Left lobe of liver (tissue), 2 donors: ENCODE results near the gene MTAP. TPM values are rescaled to one million over a fixed set of nuclear protein-coding genes. Genes with fewer than 3 reads are reported as not detected.
A peak's percentile ranks its signal among the peaks of the same experiment; 100 is the strongest.

Experiments
- ATAC-seq: fragments of 200-7000 bp; cut with Tn5 transposase; one replicate; pipeline ENCODE4 v1.9.1; 2020; ENCODE audit warnings: mild to moderate bottlenecking, moderate library complexity
- DNase-seq: peaks from one replicate; pipeline ENCODE4 v3.0.0-alpha.2; 2020; ENCODE audit warnings: low spot score
- total RNA-seq: library from RNA; stranded (reverse); gene quantifications from one replicate; pipeline ENCODE4 v1.2.1, GENCODE V29; 2021
- donor health status: DM: no; HTN: no; CAD: no; lungs with moderate emphysema.
- donor health status: DM: no; HTN: yes; CAD: no.

Gene MTAP
- total RNA-seq, 1 donor from 2014 or later, result 15.1 TPM

DNA sequence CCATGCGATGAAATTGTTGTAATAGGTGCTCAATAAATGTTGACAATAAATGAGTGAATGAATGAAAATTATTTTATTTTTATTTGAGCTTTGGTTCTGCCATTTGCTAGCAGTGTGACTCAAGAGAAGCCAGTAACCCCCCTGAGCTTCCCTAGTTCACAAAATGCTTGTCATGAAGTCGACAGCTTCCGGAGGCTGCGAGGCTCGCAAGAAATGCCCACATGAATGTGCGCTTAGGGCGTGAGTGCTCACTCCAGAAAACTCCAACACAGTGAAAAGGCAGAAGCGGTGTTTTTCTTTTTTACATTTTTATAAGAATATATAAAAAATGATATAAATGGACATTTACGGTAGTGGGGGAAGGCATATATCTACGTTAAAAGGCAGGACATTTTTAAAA, 165.3 kb downstream of the MTAP start:
- ATAC-seq, result no peak
- no peak for DNase-seq

GRCh38 chr9:21968331-21969010, 166.0 kb downstream of the MTAP start:
- no peak for DNase-seq
- no peak for ATAC-seq

GRCh38 chr9:21969011-21969940, 166.8 kb downstream of the MTAP start:
- DNase-seq, result no peak

DNA sequence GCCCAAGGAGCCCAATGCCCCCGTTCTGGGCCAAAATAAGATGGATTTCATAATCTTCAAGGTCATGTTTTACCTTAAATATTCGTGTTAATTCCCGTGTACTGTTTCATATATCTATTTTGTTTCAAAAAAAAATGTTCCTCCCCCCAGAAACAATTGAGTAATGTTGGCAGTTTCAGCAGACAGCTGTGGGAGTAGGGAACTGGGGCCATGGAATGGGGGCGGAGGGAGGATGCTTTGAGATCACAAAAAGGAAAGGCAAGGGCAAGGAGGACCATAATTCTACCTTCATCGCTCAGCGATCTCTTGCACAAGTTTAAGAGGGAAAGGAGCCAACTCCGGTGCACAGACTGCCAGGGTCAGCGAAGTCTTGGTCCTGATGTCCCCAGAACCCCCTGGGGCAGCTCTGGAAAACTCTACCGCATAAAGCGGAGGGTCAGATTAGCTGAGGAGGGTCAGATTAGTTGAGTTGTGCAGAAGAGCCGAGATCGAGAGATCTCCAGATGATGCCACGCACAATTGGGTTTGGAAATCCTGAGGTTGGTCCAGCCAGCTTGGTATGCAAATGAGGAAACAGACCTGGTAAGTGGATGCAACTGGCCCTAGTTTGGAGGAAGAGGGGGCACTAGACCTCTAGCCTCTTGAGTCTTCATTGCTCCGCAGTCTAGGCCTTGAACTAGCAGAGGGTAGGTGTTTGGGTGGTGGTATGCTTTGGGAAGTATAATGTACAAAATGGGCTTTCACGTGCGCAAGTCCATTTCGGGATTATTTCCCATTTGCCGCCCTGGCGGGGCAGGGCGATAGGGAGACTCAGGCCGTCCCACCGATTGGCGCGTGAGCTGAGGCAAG, 167.7 kb downstream of the MTAP start:
- no peak for DNase-seq

More at GRCh38 chr9:21969011-21969940, 166.8 kb downstream of the MTAP start:
- no peak for ATAC-seq

GRCh38 chr9:21970800-21971640, 168.6 kb downstream of the MTAP start:
- no peak for ATAC-seq

More for the DNA sequence above, 167.7 kb downstream of the MTAP start:
- ATAC-seq, result no peak

DNA sequence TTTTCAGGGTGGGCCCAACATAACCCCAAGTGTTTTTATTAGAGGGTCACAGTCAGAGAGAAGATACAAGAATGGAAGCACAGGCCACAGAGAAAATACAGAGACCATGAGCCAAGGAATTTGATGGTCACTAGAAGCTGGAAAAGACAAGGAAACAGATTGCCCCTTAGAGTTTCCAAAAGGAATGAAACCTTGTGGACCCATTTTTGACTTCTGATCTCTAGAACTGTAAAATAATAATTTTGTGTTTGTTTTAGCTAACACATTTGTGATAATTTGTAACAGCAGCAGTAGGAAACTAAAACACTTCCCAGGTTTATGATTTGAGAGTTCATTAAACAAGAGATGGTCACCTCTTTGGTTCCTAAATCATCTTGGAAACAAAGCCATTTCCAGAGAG, 169.9 kb downstream of the MTAP start:
- DNase-seq (no peak), ATAC-seq (no peak)

More at GRCh38 chr9:21970800-21971640, 168.6 kb downstream of the MTAP start:
- no peak for DNase-seq

DNA sequence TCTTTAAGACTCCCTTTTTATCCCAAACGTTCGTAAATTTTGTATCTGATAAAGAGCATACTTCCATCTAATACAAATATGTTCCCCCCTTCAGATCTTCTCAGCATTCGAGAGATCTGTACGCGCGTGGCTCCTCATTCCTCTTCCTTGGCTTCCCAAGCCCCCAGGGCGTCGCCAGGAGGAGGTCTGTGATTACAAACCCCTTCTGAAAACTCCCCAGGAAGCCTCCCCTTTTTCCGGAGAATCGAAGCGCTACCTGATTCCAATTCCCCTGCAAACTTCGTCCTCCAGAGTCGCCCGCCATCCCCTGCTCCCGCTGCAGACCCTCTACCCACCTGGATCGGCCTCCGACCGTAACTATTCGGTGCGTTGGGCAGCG, 171.9 kb downstream of the MTAP start:
- no peak for DNase-seq
- ATAC-seq, result no peak

DNA sequence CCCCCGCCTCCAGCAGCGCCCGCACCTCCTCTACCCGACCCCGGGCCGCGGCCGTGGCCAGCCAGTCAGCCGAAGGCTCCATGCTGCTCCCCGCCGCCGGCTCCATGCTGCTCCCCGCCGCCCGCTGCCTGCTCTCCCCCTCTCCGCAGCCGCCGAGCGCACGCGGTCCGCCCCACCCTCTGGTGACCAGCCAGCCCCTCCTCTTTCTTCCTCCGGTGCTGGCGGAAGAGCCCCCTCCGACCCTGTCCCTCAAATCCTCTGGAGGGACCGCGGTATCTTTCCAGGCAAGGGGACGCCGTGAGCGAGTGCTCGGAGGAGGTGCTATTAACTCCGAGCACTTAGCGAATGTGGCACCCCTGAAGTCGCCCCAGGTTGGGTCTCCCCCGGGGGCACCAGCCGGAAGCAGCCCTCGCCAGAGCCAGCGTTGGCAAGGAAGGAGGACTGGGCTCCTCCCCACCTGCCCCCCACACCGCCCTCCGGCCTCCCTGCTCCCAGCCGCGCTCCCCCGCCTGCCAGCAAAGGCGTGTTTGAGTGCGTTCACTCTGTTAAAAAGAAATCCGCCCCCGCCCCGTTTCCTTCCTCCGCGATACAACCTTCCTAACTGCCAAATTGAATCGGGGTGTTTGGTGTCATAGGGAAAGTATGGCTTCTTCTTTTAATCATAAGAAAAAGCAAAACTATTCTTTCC, 172.4 kb downstream of the MTAP start:
- ATAC-seq (peak; percentile 79), DNase-seq (no peak)

- no peak for ATAC-seq
- DNase-seq, result no peak
Measured at GRCh38 chr9:21976334-21976875, 174.0 kb downstream of the MTAP start.

DNA sequence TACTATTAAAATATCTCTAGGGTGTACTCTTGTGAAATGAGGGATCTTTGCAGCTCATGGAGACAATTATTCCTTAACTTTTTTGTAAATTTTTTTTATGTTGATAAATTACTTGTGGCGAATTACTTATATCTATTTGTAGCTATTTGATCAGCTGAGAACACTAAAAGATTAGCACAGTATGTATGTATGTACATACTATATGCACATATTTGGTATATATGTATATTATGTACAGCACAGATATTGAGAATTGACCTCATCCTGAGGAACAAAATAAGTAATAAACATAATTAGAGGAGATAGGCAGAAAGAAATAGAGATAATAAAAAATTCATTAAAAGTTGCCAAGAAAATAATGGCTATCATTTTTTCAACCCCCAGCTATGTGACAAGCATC, 180.0 kb downstream of the MTAP start:
- ATAC-seq (no peak), DNase-seq (no peak)

DNA sequence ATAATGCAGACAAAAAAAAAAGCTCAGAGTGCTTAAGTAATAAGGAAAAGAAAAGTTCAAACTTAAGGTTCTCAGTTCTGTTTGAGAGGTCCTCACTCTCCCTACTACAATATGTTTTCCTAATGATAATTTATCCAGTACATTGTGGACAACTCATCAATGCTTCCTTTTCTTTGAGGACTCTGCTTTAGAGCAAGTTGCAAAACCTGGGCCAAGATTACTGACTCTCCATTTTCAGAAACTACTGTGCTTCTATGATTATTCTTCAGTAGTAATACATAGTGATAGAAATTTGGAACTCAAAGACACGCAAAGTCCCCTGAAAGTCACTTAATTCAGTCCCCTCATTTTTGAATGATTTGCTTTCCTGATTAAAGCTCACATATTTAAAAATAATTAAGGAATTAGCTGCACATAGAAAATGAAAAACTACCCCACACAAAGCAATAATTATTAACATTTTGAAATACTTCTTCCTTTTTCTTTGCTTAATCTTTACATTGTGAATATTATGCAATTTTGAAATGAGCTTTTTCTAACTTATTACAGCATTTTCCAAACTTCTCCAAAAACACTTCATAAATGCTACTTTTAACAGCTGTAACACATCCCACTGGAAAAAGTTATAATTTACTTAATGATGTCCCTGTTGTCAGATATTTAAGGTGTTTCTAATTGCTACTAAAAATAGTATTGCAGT, 180.6 kb downstream of the MTAP start:
- DNase-seq (no peak), ATAC-seq (no peak)

DNA sequence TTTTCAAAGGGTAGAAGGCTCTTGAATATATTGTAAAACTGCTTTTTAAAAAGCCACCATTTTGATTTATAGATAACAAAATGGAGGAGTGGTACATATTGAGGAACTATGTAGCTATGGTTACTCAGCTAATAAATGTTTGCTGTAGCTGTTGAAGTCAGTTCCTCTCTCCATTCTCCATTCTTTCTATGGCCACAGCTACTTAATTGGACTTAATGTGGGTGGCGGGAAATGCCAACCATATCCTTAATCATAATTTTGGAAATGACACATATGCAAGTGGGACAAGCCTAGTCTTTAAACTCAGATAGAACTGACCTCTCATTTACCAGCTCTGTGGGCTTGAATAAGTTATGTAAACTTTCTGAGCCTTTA, 181.1 kb downstream of the MTAP start:
- DNase-seq, result no peak
- ATAC-seq, result no peak

- DNase-seq (no peak), ATAC-seq (no peak)
Measured at GRCh38 chr9:21984101-21984500, 181.7 kb downstream of the MTAP start.

DNA sequence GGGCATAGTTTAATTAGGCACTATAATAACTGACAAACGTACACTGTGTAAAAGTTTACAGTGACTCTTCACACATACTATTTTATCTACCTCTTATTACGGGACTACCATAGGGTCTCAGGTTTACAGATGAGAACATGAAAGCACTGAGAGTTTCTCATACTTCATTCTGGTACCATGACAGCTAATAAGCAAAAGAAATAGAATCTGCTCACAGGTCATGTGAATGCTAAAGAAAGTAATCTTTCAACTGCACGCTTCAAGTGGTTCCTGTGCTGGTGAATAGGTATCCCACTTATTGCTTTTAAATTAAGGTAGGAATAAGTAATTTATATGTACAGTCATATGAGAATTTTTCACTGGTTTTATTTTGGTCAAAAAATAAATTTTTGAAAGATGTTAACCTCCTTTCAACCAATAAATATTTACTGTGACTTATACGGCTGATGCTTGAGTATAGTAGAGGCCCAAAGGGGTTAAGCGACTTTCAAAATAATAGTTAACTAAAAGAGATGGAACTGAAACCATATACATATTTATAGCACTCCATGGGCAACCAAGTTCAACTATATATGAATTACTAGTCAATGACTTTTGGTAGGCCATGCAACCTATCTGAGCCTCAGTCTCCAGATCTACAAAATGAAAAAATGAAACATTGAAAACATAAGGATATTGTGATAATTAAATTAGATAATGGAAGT, 183.7 kb downstream of the MTAP start:
- DNase-seq (no peak), ATAC-seq (no peak)
